ENCODE data around the gene SIK2. TPM values are rescaled to one million over a fixed set of nuclear protein-coding genes. Genes with fewer than 3 reads are reported as not detected.

Gene SIK2
- total and polyA plus RNA-seq, 2 donors (not counting 3 experiments of a cell fraction or from before 2014, with no cell fraction given) = 14.6 to 17.1 TPM

GRCh38 chr11:111644922-111645321 is 42.7 kb downstream of the SIK2 start:
- no peak overlapping the region for H3K27ac ChIP-seq (ENCODE audit: insufficient read depth, low read depth, low read length)
- H3K9me3 ChIP-seq (replicated peaks; ENCODE audit: control insufficient read depth, insufficient read depth, low read length) = no peaks in the 10 kb centered on the region
- dilution Hi-C loops (cut with MboI; ENCODE audit: extremely low pct_ligation_motif_present, low sequenced_read_pairs) (no loop called here), intact Hi-C loops (cut with micrococcal nuclease) (no loop called here)
- H3K4me3 ChIP-seq (replicated peaks in 1 of 3; ENCODE audit: insufficient read depth in 1 of 3, low read depth in 1 of 3, low read length in 3 of 3) = no peak overlapping the region
- ChIA-PET POLR2A (no interaction called here), CTCF (interaction anchor here (0.8 kb wide), 1 partner anchor 19 kb away, joined by 3 read pairs; no protein-coding TSS in a partner anchor)
- no peak overlapping the region for H3K9ac ChIP-seq (replicated peaks; ENCODE audit: extremely low read depth, insufficient read depth, low read length)
- no TSS peak for BruUV-seq (replicated peaks)
- DNase-seq (ENCODE audit: low read depth, low spot score) (no peak), FAIRE-seq (no peak)
- no peaks in the 10 kb centered on the region for H4K20me1 ChIP-seq (replicated peaks; ENCODE audit: control insufficient read depth, extremely low read depth, insufficient read depth, low read length)
- no peaks in the 10 kb centered on the region for H3K4me1 ChIP-seq (ENCODE audit: control insufficient read depth, extremely low read depth, insufficient read depth, low read length)
- H3K79me2 ChIP-seq (ENCODE audit: control insufficient read depth, insufficient read depth, low read length) = no peaks in the 10 kb centered on the region
- H3K27me3 ChIP-seq (ENCODE audit: control insufficient read depth in 2 of 2, insufficient read depth in 2 of 2, low read length in 2 of 2) = no peaks in the 10 kb centered on the region
- no peak overlapping the region for H2AFZ ChIP-seq (ENCODE audit: low read depth, low read length)
- H3K9me1 ChIP-seq (replicated peaks; ENCODE audit: control insufficient read depth, extremely low read depth, insufficient read depth, low read length) = no peaks in the 10 kb centered on the region
- H3K4me2 ChIP-seq (ENCODE audit: insufficient read depth, low read length) = no peak overlapping the region
- no peaks in the 10 kb centered on the region for H3K36me3 ChIP-seq (ENCODE audit: control insufficient read depth in 2 of 2, extremely low read depth in 1 of 2, insufficient read depth in 2 of 2, low read length in 2 of 2)
- TF ChIP-seq POLR2A (IDR thresholded peaks at IDR 0.05; ENCODE audit: low read depth, low read length) (no peak), JUN (IDR thresholded peaks at IDR 0.05; ENCODE audit: borderline replicate concordance, insufficient read depth, insufficient read length, low read depth) (no peak)

- no peak overlapping the region for H3K4me3 ChIP-seq (replicated peaks in 1 of 3; ENCODE audit: insufficient read depth in 1 of 3, low read depth in 1 of 3, low read length in 3 of 3)
- H3K9me3 ChIP-seq (replicated peaks; ENCODE audit: control insufficient read depth, insufficient read depth, low read length) = no peaks in the 10 kb centered on the region
- no peaks in the 10 kb centered on the region for H3K27me3 ChIP-seq (ENCODE audit: control insufficient read depth in 2 of 2, insufficient read depth in 2 of 2, low read length in 2 of 2)
- BruUV-seq (replicated peaks) = no TSS peak
- FAIRE-seq (no peak), DNase-seq (ENCODE audit: low read depth, low spot score) (no peak)
- H3K79me2 ChIP-seq (ENCODE audit: control insufficient read depth, insufficient read depth, low read length) = no peaks in the 10 kb centered on the region
- ChIA-PET CTCF (no interaction called here), POLR2A (no interaction called here)
- no peak overlapping the region for H2AFZ ChIP-seq (ENCODE audit: low read depth, low read length)
- no peak overlapping the region for H3K27ac ChIP-seq (ENCODE audit: insufficient read depth, low read depth, low read length)
- no peak for TF ChIP-seq JUN (IDR thresholded peaks at IDR 0.05; ENCODE audit: borderline replicate concordance, insufficient read depth, insufficient read length, low read depth)
- no peak for TF ChIP-seq FOS (IDR thresholded peaks at IDR 0.05; ENCODE audit: borderline replicate concordance, insufficient read depth, low read length)
- TF ChIP-seq MYC (IDR thresholded peaks at IDR 0.05; ENCODE audit: low read depth, low read length) = no peak
- TF ChIP-seq CTCF (IDR thresholded peaks at IDR 0.05; ENCODE audit: extremely low read depth in 1 of 2, insufficient read depth in 1 of 2, low read depth in 1 of 2, low read length in 2 of 2) = no peak
- TF ChIP-seq GATA2 (IDR thresholded peaks at IDR 0.05; ENCODE audit: insufficient read depth, insufficient read length, low read depth, low read length) = no peak
- no peak for TF ChIP-seq POLR2A (IDR thresholded peaks at IDR 0.05; ENCODE audit: low read depth, low read length)
- no peak for TF ChIP-seq MAX (IDR thresholded peaks at IDR 0.05; ENCODE audit: insufficient read depth, insufficient read length)
- TF ChIP-seq POLR2AphosphoS5 (IDR thresholded peaks at IDR 0.05; ENCODE audit: insufficient read depth, low read depth, low read length) = no peak
- no peak for TF ChIP-seq EZH2 (IDR thresholded peaks at IDR 0.05; ENCODE audit: borderline replicate concordance, low read depth, low read length, severe bottlenecking)
- H4K20me1 ChIP-seq (replicated peaks; ENCODE audit: control insufficient read depth, extremely low read depth, insufficient read depth, low read length) = no peaks in the 10 kb centered on the region
- no peaks in the 10 kb centered on the region for H3K36me3 ChIP-seq (ENCODE audit: control insufficient read depth in 2 of 2, extremely low read depth in 1 of 2, insufficient read depth in 2 of 2, low read length in 2 of 2)
- H3K4me2 ChIP-seq (ENCODE audit: insufficient read depth, low read length) = no peak overlapping the region
- dilution Hi-C loops (cut with MboI; ENCODE audit: extremely low pct_ligation_motif_present, low sequenced_read_pairs) (no loop called here), intact Hi-C loops (cut with micrococcal nuclease) (no loop called here)
- H3K4me1 ChIP-seq (ENCODE audit: control insufficient read depth, extremely low read depth, insufficient read depth, low read length) = no peaks in the 10 kb centered on the region
- H3K9ac ChIP-seq (replicated peaks; ENCODE audit: extremely low read depth, insufficient read depth, low read length) = no peak overlapping the region
- H3K9me1 ChIP-seq (replicated peaks; ENCODE audit: control insufficient read depth, extremely low read depth, insufficient read depth, low read length) = no peaks in the 10 kb centered on the region
Measured at GRCh38 chr11:111645657-111646316, 43.5 kb downstream of the SIK2 start.
